ENCODE data around the gene GLT8D1.
"Not testable (repeated sequence)": the region's sequence is repeated elsewhere in the genome, so short reads cannot be mapped to it uniquely, and the experiment has no call there.

Gene GLT8D1

GRCh38 chr3:52678265-52679198 lies 27.1 kb downstream of the GLT8D1 start:
- Mint-ChIP-seq H3K4me1 (ENCODE audit: low read depth) (peaks cover 30% of the 10 kb centered on the region), H3K36me3 (ENCODE audit: low read depth) (peaks cover 43% of the 10 kb centered on the region), H3K27me3 (ENCODE audit: low read depth) (no peaks in the 10 kb centered on the region), H3K27ac (no peak overlapping the region), H3K4me3 (no peak overlapping the region), H3K9me3 (no peaks in the 10 kb centered on the region)

DNA sequence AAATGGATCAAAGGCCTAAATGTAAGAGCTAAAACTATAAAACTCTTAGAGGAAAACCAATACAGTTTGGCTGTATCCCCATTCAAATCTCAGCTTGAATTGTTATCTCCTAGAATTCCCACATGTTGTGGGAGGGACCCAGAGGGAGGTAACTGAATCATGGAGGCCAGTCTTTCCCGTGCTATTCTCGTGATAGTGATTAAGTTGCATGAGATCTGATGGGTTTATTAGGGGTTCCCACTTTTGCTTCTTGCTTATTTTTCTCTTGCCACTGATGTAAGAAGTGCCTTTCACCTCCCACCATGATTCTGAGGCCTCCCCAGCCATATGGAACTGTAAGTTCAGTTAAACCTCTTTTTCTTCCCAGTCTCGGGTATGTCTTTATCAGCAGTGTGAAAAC lies 29.4 kb downstream of the GLT8D1 start:
- H3K4me1 Mint-ChIP-seq (ENCODE audit: low read depth), result peaks cover 26% of the 10 kb centered on the region
- H3K27me3 Mint-ChIP-seq (ENCODE audit: low read depth); H3K4me3 Mint-ChIP-seq; H3K27ac Mint-ChIP-seq; H3K9me3 Mint-ChIP-seq: not testable (repeated sequence)
- H3K36me3 Mint-ChIP-seq (ENCODE audit: low read depth), result peaks cover 50% of the 10 kb centered on the region

DNA sequence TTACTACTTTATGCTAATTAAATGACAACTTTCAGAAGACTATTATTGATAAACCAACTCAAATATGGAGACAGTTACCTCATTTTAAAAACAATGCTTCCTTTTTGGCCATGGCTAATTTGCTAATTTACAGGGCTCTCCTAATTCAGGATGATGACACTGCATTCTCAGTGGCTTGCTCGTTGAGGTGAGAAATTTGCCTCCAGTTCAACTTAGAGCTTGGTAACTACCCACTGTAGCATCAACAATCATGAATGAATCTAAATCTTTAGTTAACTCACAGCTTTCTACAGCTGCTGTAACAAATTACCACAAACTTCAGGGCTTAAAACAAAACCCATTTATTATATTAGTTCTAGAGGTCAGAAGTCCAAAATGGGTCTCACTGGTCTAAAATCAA lies 33.9 kb downstream of the GLT8D1 start:
- peaks cover 43% of the 10 kb centered on the region for H3K36me3 Mint-ChIP-seq (ENCODE audit: low read depth)
- peaks cover 29% of the 10 kb centered on the region for H3K4me1 Mint-ChIP-seq (ENCODE audit: low read depth)
- no peak overlapping the region for H3K4me3 Mint-ChIP-seq
- no peaks in the 10 kb centered on the region for H3K27me3 Mint-ChIP-seq (ENCODE audit: low read depth)
- H3K9me3 Mint-ChIP-seq, result no peaks in the 10 kb centered on the region
- H3K27ac Mint-ChIP-seq, result peak overlapping the region; percentile 10

DNA sequence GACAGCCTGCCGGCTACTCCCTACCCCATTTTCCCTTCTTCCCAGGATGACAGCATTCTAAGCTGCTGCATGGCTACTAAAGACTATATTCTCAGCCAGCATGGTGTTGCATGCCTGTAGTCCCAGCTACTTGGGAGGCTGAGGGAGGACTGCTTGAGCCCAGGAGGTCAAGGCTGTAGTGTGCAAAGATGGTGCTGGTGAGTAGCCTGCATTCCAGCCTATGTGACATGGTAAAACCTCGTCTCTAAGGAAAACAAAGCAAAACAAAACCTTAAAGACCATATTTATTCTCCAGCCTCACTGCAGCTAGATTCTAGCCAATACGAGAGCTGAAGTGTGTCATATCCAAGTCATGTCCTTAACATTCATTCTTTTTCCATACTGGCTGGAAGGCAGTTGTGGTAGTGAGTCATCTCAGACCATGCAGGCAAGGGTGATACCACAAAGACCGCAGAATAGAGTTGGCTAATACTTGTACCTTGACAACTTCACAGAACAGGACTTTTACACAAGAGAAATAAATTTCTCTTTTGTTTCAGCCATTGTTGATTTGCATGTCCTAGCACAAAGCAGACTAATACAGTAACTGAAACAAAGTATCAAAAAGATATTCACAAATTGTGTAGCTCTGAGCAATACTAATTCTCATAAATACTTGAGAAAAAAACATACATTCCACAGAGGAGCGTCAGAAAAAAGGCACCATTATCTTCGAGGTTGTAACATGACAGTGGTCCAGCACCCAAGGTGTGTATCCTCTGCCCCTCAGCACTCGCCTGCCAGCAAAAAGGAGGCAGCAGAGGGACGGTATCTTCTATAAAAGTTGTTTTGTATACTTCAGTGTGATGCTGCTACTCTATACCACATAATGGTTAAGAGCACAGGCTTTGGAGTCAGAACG lies 34.7 kb downstream of the GLT8D1 start:
- H3K36me3 Mint-ChIP-seq (ENCODE audit: low read depth), result peaks cover 40% of the 10 kb centered on the region
- H3K27me3 Mint-ChIP-seq (ENCODE audit: low read depth), result no peaks in the 10 kb centered on the region
- peaks cover 29% of the 10 kb centered on the region for H3K4me1 Mint-ChIP-seq (ENCODE audit: low read depth)
- no peaks in the 10 kb centered on the region for H3K9me3 Mint-ChIP-seq
- H3K27ac Mint-ChIP-seq, result peak overlapping the region; percentile 93
- H3K4me3 Mint-ChIP-seq, result peak overlapping the region; percentile 64

DNA sequence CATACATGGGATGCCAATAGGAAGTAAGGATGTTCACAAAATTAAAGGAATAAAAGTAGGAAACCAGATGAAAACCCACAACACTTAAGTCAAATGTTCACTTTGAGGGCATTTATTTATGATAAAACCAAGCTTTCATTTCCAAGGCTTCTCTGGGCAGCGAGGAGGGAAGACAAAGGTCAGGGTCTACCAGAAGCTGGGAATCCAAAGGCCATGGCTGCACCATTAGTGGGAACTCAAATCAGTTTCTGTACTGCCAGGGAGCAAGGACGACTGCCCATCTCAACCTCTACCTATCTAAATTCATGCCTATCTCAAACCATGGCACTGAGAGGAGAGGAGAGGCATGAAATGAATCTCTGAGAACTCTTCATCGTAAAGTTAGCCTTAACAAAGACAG lies 42.5 kb downstream of the GLT8D1 start:
- Mint-ChIP-seq H3K36me3 (ENCODE audit: low read depth) (peaks cover 36% of the 10 kb centered on the region), H3K27me3 (ENCODE audit: low read depth) (no peaks in the 10 kb centered on the region)

GRCh38 chr3:52660046-52660445 lies 45.5 kb downstream of the GLT8D1 start:
- peaks cover 42% of the 10 kb centered on the region for H3K36me3 Mint-ChIP-seq (ENCODE audit: low read depth)
- no peaks in the 10 kb centered on the region for H3K9me3 Mint-ChIP-seq
- H3K27ac Mint-ChIP-seq, result no peak overlapping the region
- H3K27me3 Mint-ChIP-seq (ENCODE audit: low read depth), result no peaks in the 10 kb centered on the region
- no peak overlapping the region for H3K4me3 Mint-ChIP-seq
- H3K4me1 Mint-ChIP-seq (ENCODE audit: low read depth), result no peaks in the 10 kb centered on the region

More for the DNA sequence above, 42.5 kb downstream of the GLT8D1 start:
- Mint-ChIP-seq H3K4me3 (no peak overlapping the region), H3K9me3 (no peaks in the 10 kb centered on the region), H3K27ac (no peak overlapping the region), H3K4me1 (ENCODE audit: low read depth) (no peaks in the 10 kb centered on the region)

DNA sequence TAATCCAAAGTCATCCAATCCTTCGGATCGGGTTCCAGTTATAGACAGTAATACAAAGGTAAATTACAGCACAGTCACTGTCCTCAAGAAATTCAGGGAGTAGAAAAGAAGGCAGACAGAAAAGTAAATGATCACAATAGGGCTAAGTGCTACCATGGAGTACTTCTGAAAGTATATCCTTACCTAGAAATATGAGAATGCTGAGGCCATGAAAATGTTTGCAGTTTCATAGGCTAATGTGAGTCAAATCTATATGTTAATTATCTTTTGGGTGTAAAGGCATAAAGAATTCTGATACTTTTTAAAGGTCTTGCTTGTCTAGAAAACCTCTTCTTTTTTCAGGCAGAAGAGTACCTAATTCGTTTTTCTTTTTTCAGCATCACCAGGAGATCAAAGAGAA lies 49.7 kb downstream of the GLT8D1 start:
- Mint-ChIP-seq H3K36me3 (ENCODE audit: low read depth) (peaks cover 32% of the 10 kb centered on the region), H3K27ac (no peak overlapping the region), H3K4me1 (ENCODE audit: low read depth) (peaks cover under 1% of the 10 kb centered on the region), H3K27me3 (ENCODE audit: low read depth) (no peaks in the 10 kb centered on the region), H3K9me3 (no peaks in the 10 kb centered on the region), H3K4me3 (no peak overlapping the region)

GRCh38 chr3:52651592-52651991 lies 54.0 kb downstream of the GLT8D1 start:
- H3K4me1 Mint-ChIP-seq (ENCODE audit: low read depth), result peaks cover 9% of the 10 kb centered on the region
- H3K36me3 Mint-ChIP-seq (ENCODE audit: low read depth), result peaks cover 50% of the 10 kb centered on the region
- H3K27ac Mint-ChIP-seq, result no peak overlapping the region
- no peaks in the 10 kb centered on the region for H3K27me3 Mint-ChIP-seq (ENCODE audit: low read depth)
- H3K4me3 Mint-ChIP-seq, result no peak overlapping the region
- no peaks in the 10 kb centered on the region for H3K9me3 Mint-ChIP-seq

GRCh38 chr3:52650439-52650838 lies 55.2 kb downstream of the GLT8D1 start:
- H3K27me3 Mint-ChIP-seq (ENCODE audit: low read depth), result no peaks in the 10 kb centered on the region
- H3K27ac Mint-ChIP-seq, result peak overlapping the region; percentile 16
- no peaks in the 10 kb centered on the region for H3K9me3 Mint-ChIP-seq
- no peak overlapping the region for H3K4me3 Mint-ChIP-seq
- peaks cover 9% of the 10 kb centered on the region for H3K4me1 Mint-ChIP-seq (ENCODE audit: low read depth)
- H3K36me3 Mint-ChIP-seq (ENCODE audit: low read depth), result peaks cover 46% of the 10 kb centered on the region

DNA sequence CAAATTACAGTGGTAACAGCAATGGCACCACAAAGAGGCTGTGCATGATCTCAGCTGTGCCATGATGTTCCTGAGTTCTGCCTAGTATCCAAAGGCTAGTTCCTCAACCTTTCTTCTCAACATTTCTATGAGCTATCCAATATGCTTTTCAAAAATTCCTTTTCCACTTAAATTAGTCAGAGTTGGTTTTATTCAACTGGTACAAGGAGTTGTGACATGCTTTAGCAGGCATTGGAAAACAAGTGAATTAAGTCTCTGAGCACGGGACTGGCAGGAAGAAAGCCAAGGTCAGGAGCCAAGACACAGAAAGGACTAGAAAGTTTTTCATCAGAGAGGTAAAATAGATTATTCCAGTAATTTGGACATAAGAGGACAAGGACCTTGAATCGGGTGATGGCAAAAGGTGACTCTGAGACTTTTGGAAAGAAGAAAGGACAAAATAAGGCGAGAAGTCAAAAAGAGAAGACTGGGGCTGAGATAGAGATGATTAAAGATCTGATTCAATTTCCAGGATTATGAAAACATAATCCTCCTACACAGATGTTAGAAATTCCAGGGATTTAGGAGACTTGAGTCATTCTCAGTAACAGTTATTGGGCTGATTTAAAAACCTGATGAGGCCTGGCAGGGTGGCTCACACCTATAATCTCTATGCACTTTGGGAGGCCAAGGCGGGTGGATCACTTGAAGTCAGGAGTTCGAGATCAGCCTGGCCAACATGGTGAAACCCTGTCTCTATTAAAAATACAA lies 56.0 kb downstream of the GLT8D1 start:
- H3K27me3 Mint-ChIP-seq (ENCODE audit: low read depth), result no peaks in the 10 kb centered on the region
- no peaks in the 10 kb centered on the region for H3K9me3 Mint-ChIP-seq
- H3K36me3 Mint-ChIP-seq (ENCODE audit: low read depth), result peaks cover 48% of the 10 kb centered on the region
- no peak overlapping the region for H3K4me3 Mint-ChIP-seq
- peaks cover 9% of the 10 kb centered on the region for H3K4me1 Mint-ChIP-seq (ENCODE audit: low read depth)
- peak overlapping the region; percentile 37 for H3K27ac Mint-ChIP-seq

GRCh38 chr3:52645549-52645948 lies 60.0 kb downstream of the GLT8D1 start:
- Mint-ChIP-seq H3K4me1 (ENCODE audit: low read depth) (peaks cover 6% of the 10 kb centered on the region), H3K27me3 (ENCODE audit: low read depth) (no peaks in the 10 kb centered on the region), H3K9me3 (no peaks in the 10 kb centered on the region), H3K36me3 (ENCODE audit: low read depth) (peaks cover 50% of the 10 kb centered on the region), H3K27ac (no peak overlapping the region), H3K4me3 (no peak overlapping the region)
